ENCODE results near the gene AADACL4. TPM values are rescaled to one million over a fixed set of nuclear protein-coding genes. Genes with fewer than 3 reads are reported as not detected.
A peak's percentile ranks its signal among the peaks of the same experiment; 100 is the strongest.

The AADACL4 gene
- total RNA-seq, 5 donors from 2014 or later (not counting 1 experiment from before 2014, with no cell fraction given), result not detected

- H3K36me3 ChIP-seq (ENCODE audit: control insufficient read depth in 2 of 2, extremely low read depth in 1 of 2, insufficient read depth in 1 of 2, low read length in 1 of 2), result peaks cover 4 to 22% of the 10 kb centered on the region in 2 donors
- 87% methylated on average over 6 of the region's 6 CpGs for WGBS (ENCODE audit: insufficient coverage)
- peaks cover 0 to 2% of the 10 kb centered on the region in 2 donors for H3K27me3 Mint-ChIP-seq
- H3K9me3 Mint-ChIP-seq, result no peaks in the 10 kb centered on the region
- H3K4me3 ChIP-seq (ENCODE audit: control insufficient read depth in 1 of 2, extremely low read depth in 1 of 2, low read length in 1 of 2), result no peak overlapping the region
- peaks cover 28 to 73% of the 10 kb centered on the region in 2 experiments for H3K4me1 ChIP-seq (ENCODE audit: control insufficient read depth in 1 of 2, extremely low read depth in 1 of 2, insufficient read depth in 2 of 2, low read length in 2 of 2)
- no peaks in the 10 kb centered on the region for H3K36me3 Mint-ChIP-seq
- H3K27ac ChIP-seq (ENCODE audit: low read length), result no peak overlapping the region
- no peaks in the 10 kb centered on the region for H3K9me3 ChIP-seq
- ChIA-PET POLR2A (no interaction called here), CTCF (interaction anchor here in 1 of 2 donors (0.6 to 1.4 kb wide), 4 partner anchors 20 to 580 kb away, joined by 3 to 4 read pairs (median 4); partner anchors contain the start of gene MIIP)
- H3K27ac Mint-ChIP-seq, result no peak overlapping the region
- peaks cover 0 to 5% of the 10 kb centered on the region in 2 experiments for H3K27me3 ChIP-seq (replicated peaks in 1 of 2; ENCODE audit: control insufficient read depth in 2 of 2, extremely low read depth in 1 of 2, insufficient read depth in 2 of 2, low read length in 1 of 2)
- peaks cover 55 to 81% (median 81%) of the 10 kb centered on the region in 3 donors for H3K4me1 Mint-ChIP-seq
- ATAC-seq (replicated peaks in 1 of 4) (no peak), DNase-seq (no peak)
- H3K4me3 Mint-ChIP-seq, result no peak overlapping the region
These were observed 44.9 kb upstream of the AADACL4 start for GRCh38 chr1:12598974-12599373.

DNA sequence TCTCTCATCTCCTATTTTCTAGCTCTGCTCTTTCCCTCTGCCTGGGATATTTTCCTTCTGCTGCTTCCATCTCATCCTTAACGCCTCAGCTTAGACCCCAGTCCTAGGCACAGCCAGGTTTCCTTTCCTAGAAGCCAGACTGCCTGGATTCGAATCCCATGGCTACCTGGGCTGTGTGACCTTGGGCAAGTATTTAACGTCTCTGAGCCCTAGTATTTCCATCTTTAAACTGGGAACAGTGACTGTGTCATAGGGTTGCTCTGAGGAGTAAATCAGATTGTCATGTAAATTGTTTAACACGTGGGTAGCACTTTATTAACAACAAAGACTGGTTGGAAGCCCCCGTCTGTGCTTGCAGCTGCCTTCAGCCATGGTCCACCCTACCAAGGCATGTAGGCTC is 44.2 kb upstream of the AADACL4 start:
- no peak overlapping the region for H3K4me3 Mint-ChIP-seq
- H3K27me3 Mint-ChIP-seq, result peaks cover 0 to 2% of the 10 kb centered on the region in 2 donors
- H3K36me3 Mint-ChIP-seq, result no peaks in the 10 kb centered on the region
- no peak overlapping the region for H3K27ac ChIP-seq (ENCODE audit: low read length)
- WGBS (ENCODE audit: insufficient coverage), result 93% methylated on average over 3 of the region's 5 CpGs
- no peak overlapping the region for H3K4me3 ChIP-seq (ENCODE audit: control insufficient read depth in 1 of 2, extremely low read depth in 1 of 2, low read length in 1 of 2)
- DNase-seq (no peak), ATAC-seq (replicated peaks in 1 of 4) (no peak)
- peaks cover 4 to 22% of the 10 kb centered on the region in 2 donors for H3K36me3 ChIP-seq (ENCODE audit: control insufficient read depth in 2 of 2, extremely low read depth in 1 of 2, insufficient read depth in 1 of 2, low read length in 1 of 2)
- H3K27ac Mint-ChIP-seq, result no peak overlapping the region
- H3K9me3 ChIP-seq, result no peaks in the 10 kb centered on the region
- ChIA-PET POLR2A (no interaction called here), CTCF (interaction anchor here in 1 of 2 donors (1.4 kb wide), 1 partner anchor 59 kb away, joined by 3 read pairs; no protein-coding TSS in a partner anchor)
- peaks cover 55 to 81% (median 81%) of the 10 kb centered on the region in 3 donors for H3K4me1 Mint-ChIP-seq
- peaks cover 27 to 73% of the 10 kb centered on the region in 2 experiments for H3K4me1 ChIP-seq (ENCODE audit: control insufficient read depth in 1 of 2, extremely low read depth in 1 of 2, insufficient read depth in 2 of 2, low read length in 2 of 2)
- H3K27me3 ChIP-seq (replicated peaks in 1 of 2; ENCODE audit: control insufficient read depth in 2 of 2, extremely low read depth in 1 of 2, insufficient read depth in 2 of 2, low read length in 1 of 2), result peaks cover 0 to 5% of the 10 kb centered on the region in 2 experiments
- H3K9me3 Mint-ChIP-seq, result no peaks in the 10 kb centered on the region

GRCh38 chr1:12600335-12600734 is 43.5 kb upstream of the AADACL4 start:
- Mint-ChIP-seq H3K36me3 (no peaks in the 10 kb centered on the region), H3K27ac (no peak overlapping the region), H3K4me3 (no peak overlapping the region), H3K27me3 (no peaks in the 10 kb centered on the region), H3K9me3 (no peaks in the 10 kb centered on the region), H3K4me1 (peaks cover 57 to 85% (median 85%) of the 10 kb centered on the region in 3 donors)
- ATAC-seq (replicated peaks in 1 of 4), result no peak
- Histone ChIP-seq H3K27ac (ENCODE audit: low read length) (no peak overlapping the region), H3K4me1 (ENCODE audit: control insufficient read depth in 1 of 2, extremely low read depth in 1 of 2, insufficient read depth in 2 of 2, low read length in 2 of 2) (peaks cover 29 to 72% of the 10 kb centered on the region in 2 experiments), H3K4me3 (ENCODE audit: control insufficient read depth in 1 of 2, extremely low read depth in 1 of 2, low read length in 1 of 2) (no peak overlapping the region), H3K27me3 (replicated peaks in 1 of 2; ENCODE audit: control insufficient read depth in 2 of 2, extremely low read depth in 1 of 2, insufficient read depth in 2 of 2, low read length in 1 of 2) (no peaks in the 10 kb centered on the region), H3K9me3 (no peaks in the 10 kb centered on the region), H3K36me3 (ENCODE audit: control insufficient read depth in 2 of 2, extremely low read depth in 1 of 2, insufficient read depth in 1 of 2, low read length in 1 of 2) (peaks cover 4 to 22% of the 10 kb centered on the region in 2 donors)
- no peak for DNase-seq
- POLR2A ChIA-PET, result no interaction called here
- CTCF ChIA-PET, result interaction anchor here in 1 of 2 donors (3.0 kb wide), 1 partner anchor 18 kb away, joined by 47 read pairs; the partner anchor contains the start of gene DHRS3
- WGBS (ENCODE audit: insufficient coverage), result 95% methylated on average over 2 of the region's 7 CpGs

- Mint-ChIP-seq H3K27ac (peak overlapping the region; percentile 22 to 57), H3K4me1 (peaks cover 57 to 88% (median 87%) of the 10 kb centered on the region in 3 donors), H3K27me3 (no peaks in the 10 kb centered on the region), H3K4me3 (no peak overlapping the region), H3K9me3 (no peaks in the 10 kb centered on the region), H3K36me3 (peaks cover 3% of the 10 kb centered on the region)
- no peak overlapping the region for H3K4me3 ChIP-seq (ENCODE audit: control insufficient read depth in 1 of 2, extremely low read depth in 1 of 2, low read length in 1 of 2)
- ChIA-PET CTCF (interaction anchor here (0.5 to 3.0 kb wide), 7 partner anchors 9 to 363 kb away, joined by 3 to 47 read pairs (median 4); partner anchors contain the start of gene DHRS3 (in 1 of the 2)), POLR2A (no interaction called here)
- peaks cover 27 to 65% of the 10 kb centered on the region in 2 experiments for H3K4me1 ChIP-seq (ENCODE audit: control insufficient read depth in 1 of 2, extremely low read depth in 1 of 2, insufficient read depth in 2 of 2, low read length in 2 of 2)
- no peaks in the 10 kb centered on the region for H3K27me3 ChIP-seq (replicated peaks in 1 of 2; ENCODE audit: control insufficient read depth in 2 of 2, extremely low read depth in 1 of 2, insufficient read depth in 2 of 2, low read length in 1 of 2)
- peaks cover 4 to 22% of the 10 kb centered on the region in 2 donors for H3K36me3 ChIP-seq (ENCODE audit: control insufficient read depth in 2 of 2, extremely low read depth in 1 of 2, insufficient read depth in 1 of 2, low read length in 1 of 2)
- no peak overlapping the region for H3K27ac ChIP-seq (ENCODE audit: low read length)
- ATAC-seq (replicated peaks in 1 of 4), result peak in 2 of 4 experiments; percentile 40 to 58
- H3K9me3 ChIP-seq, result no peaks in the 10 kb centered on the region
- WGBS (ENCODE audit: insufficient coverage), result 61% methylated on average over 9 of the region's 9 CpGs
- peak in 34 of 35 experiments; percentile 32 to 80 (median 61) for DNase-seq
These were observed 42.8 kb upstream of the AADACL4 start for GRCh38 chr1:12600880-12601633.

- ChIA-PET POLR2A (no interaction called here), CTCF (interaction anchor here (0.5 to 3.0 kb wide), 8 partner anchors 10 to 364 kb away, joined by 3 to 47 read pairs (median 4); partner anchors contain the start of gene DHRS3 (in 1 of the 2))
- Histone ChIP-seq H3K4me3 (ENCODE audit: control insufficient read depth in 1 of 2, extremely low read depth in 1 of 2, low read length in 1 of 2) (no peak overlapping the region), H3K36me3 (ENCODE audit: control insufficient read depth in 2 of 2, extremely low read depth in 1 of 2, insufficient read depth in 1 of 2, low read length in 1 of 2) (peaks cover 4 to 22% of the 10 kb centered on the region in 2 donors), H3K27me3 (replicated peaks in 1 of 2; ENCODE audit: control insufficient read depth in 2 of 2, extremely low read depth in 1 of 2, insufficient read depth in 2 of 2, low read length in 1 of 2) (no peaks in the 10 kb centered on the region), H3K9me3 (no peaks in the 10 kb centered on the region), H3K27ac (ENCODE audit: low read length) (no peak overlapping the region), H3K4me1 (ENCODE audit: control insufficient read depth in 1 of 2, extremely low read depth in 1 of 2, insufficient read depth in 2 of 2, low read length in 2 of 2) (peaks cover 22 to 59% of the 10 kb centered on the region in 2 experiments)
- Mint-ChIP-seq H3K36me3 (peaks cover 7% of the 10 kb centered on the region), H3K27ac (peak overlapping the region; percentile 79 to 94), H3K27me3 (no peaks in the 10 kb centered on the region), H3K4me3 (no peak overlapping the region), H3K9me3 (no peaks in the 10 kb centered on the region), H3K4me1 (peaks cover 57 to 89% (median 85%) of the 10 kb centered on the region in 3 donors)
- 88% methylated on average over 10 of the region's 13 CpGs for WGBS (ENCODE audit: insufficient coverage)
- peak in 2 of 35 experiments; percentile 14 to 23 for DNase-seq
- no peak for ATAC-seq (replicated peaks in 1 of 4)
These were observed 41.9 kb upstream of the AADACL4 start for GRCh38 chr1:12601700-12602658.

- DNase-seq, result no peak
- Histone ChIP-seq H3K4me1 (ENCODE audit: control insufficient read depth in 1 of 2, extremely low read depth in 1 of 2, insufficient read depth in 2 of 2, low read length in 2 of 2) (peaks cover 18 to 57% of the 10 kb centered on the region in 2 experiments), H3K9me3 (no peaks in the 10 kb centered on the region), H3K27me3 (replicated peaks in 1 of 2; ENCODE audit: control insufficient read depth in 2 of 2, extremely low read depth in 1 of 2, insufficient read depth in 2 of 2, low read length in 1 of 2) (no peaks in the 10 kb centered on the region), H3K27ac (ENCODE audit: low read length) (no peak overlapping the region), H3K4me3 (ENCODE audit: control insufficient read depth in 1 of 2, extremely low read depth in 1 of 2, low read length in 1 of 2) (no peak overlapping the region), H3K36me3 (ENCODE audit: control insufficient read depth in 2 of 2, extremely low read depth in 1 of 2, insufficient read depth in 1 of 2, low read length in 1 of 2) (peaks cover 4 to 22% of the 10 kb centered on the region in 2 donors)
- ChIA-PET CTCF (interaction anchor here in 1 of 2 donors (3.0 kb wide), 1 partner anchor 15 kb away, joined by 47 read pairs; the partner anchor contains the start of gene DHRS3), POLR2A (no interaction called here)
- H3K36me3 Mint-ChIP-seq, result peaks cover 12% of the 10 kb centered on the region
- peaks cover 50 to 89% (median 85%) of the 10 kb centered on the region in 3 donors for H3K4me1 Mint-ChIP-seq
- H3K9me3 Mint-ChIP-seq, result peaks cover 0 to 3% (median 2%) of the 10 kb centered on the region in 3 donors
- no peak for ATAC-seq (replicated peaks in 1 of 4)
- 98% methylated on average over 5 of the region's 6 CpGs for WGBS (ENCODE audit: insufficient coverage)
- H3K4me3 Mint-ChIP-seq, result peak overlapping the region in 1 of 3 donors; percentile 37
- no peaks in the 10 kb centered on the region for H3K27me3 Mint-ChIP-seq
- peak overlapping the region; percentile 72 to 94 for H3K27ac Mint-ChIP-seq
These were observed 41.2 kb upstream of the AADACL4 start for GRCh38 chr1:12602659-12603024.

Data from T-cell (primary cell).